Skeletal muscle satellite cell (primary cell): ENCODE measurements around the gene TRIM72.
"Not testable (repeated sequence)": the region's sequence is repeated elsewhere in the genome, so short reads cannot be mapped to it uniquely, and the experiment has no call there.

Experiments
- H3K27me3 ChIP-seq: 2 replicates; pipeline ENCODE4 v1.7.0; 2013; ENCODE audit warnings: low read length; ENCODE audit not compliant: control insufficient read depth, insufficient read depth
- H3K36me3 ChIP-seq: 2 replicates; pipeline ENCODE4 v1.7.0; 2013; ENCODE audit warnings: mild to moderate bottlenecking, control low read depth, low read length; ENCODE audit not compliant: insufficient read depth
- H3K4me1 ChIP-seq: 2 replicates; pipeline ENCODE4 v1.7.0; 2013; ENCODE audit warnings: low read length; ENCODE audit not compliant: control insufficient read depth, insufficient read depth
- H3K4me2 ChIP-seq: 2 replicates; pipeline ENCODE4 v1.7.0; 2013; ENCODE audit warnings: mild to moderate bottlenecking, low read length
- H3K4me3 ChIP-seq: 2 replicates; pipeline ENCODE4 v1.7.0; 2013; ENCODE audit warnings: low read length
- H3K9ac ChIP-seq: 2 replicates; pipeline ENCODE4 v1.7.0; 2013; ENCODE audit warnings: mild to moderate bottlenecking, low read depth, low read length, moderate library complexity
- H3K9me3 ChIP-seq: replicated peaks from 2 replicates; pipeline ENCODE4 v1.7.0; 2013; ENCODE audit warnings: mild to moderate bottlenecking, control low read depth, low read length

The TRIM72 gene

GRCh38 chr16:31268033-31268365 lies 54.1 kb downstream of the TRIM72 start:
- no peak overlapping the region for H3K4me3 ChIP-seq
- H3K4me1 ChIP-seq: no peaks in the 10 kb centered on the region
- H3K27me3 ChIP-seq: peaks cover 11% of the 10 kb centered on the region
- H3K9me3 ChIP-seq: no peaks in the 10 kb centered on the region
- H3K9ac ChIP-seq: no peak overlapping the region
- no peaks in the 10 kb centered on the region for H3K36me3 ChIP-seq
- H3K4me2 ChIP-seq: no peak overlapping the region

GRCh38 chr16:31268891-31269290 lies 55.0 kb downstream of the TRIM72 start:
- no peak overlapping the region for H3K4me2 ChIP-seq
- no peak overlapping the region for H3K4me3 ChIP-seq
- H3K4me1 ChIP-seq: no peaks in the 10 kb centered on the region
- no peaks in the 10 kb centered on the region for H3K9me3 ChIP-seq
- no peaks in the 10 kb centered on the region for H3K36me3 ChIP-seq
- peaks cover 11% of the 10 kb centered on the region for H3K27me3 ChIP-seq
- no peak overlapping the region for H3K9ac ChIP-seq

GRCh38 chr16:31269541-31269940 lies 55.6 kb downstream of the TRIM72 start:
- Histone ChIP-seq H3K9ac (no peak overlapping the region), H3K4me3 (no peak overlapping the region), H3K27me3 (peaks cover 11% of the 10 kb centered on the region), H3K36me3 (no peaks in the 10 kb centered on the region), H3K9me3 (no peaks in the 10 kb centered on the region), H3K4me1 (no peaks in the 10 kb centered on the region), H3K4me2 (no peak overlapping the region)

- H3K4me2 ChIP-seq, H3K4me1 ChIP-seq, H3K9me3 ChIP-seq, H3K4me3 ChIP-seq, H3K9ac ChIP-seq, H3K36me3 ChIP-seq: not testable (repeated sequence)
- H3K27me3 ChIP-seq: peaks cover 11% of the 10 kb centered on the region
Measured at GRCh38 chr16:31269973-31270372, 56.1 kb downstream of the TRIM72 start.

GRCh38 chr16:31270795-31271194 lies 56.9 kb downstream of the TRIM72 start:
- H3K27me3 ChIP-seq: peaks cover 11% of the 10 kb centered on the region

DNA sequence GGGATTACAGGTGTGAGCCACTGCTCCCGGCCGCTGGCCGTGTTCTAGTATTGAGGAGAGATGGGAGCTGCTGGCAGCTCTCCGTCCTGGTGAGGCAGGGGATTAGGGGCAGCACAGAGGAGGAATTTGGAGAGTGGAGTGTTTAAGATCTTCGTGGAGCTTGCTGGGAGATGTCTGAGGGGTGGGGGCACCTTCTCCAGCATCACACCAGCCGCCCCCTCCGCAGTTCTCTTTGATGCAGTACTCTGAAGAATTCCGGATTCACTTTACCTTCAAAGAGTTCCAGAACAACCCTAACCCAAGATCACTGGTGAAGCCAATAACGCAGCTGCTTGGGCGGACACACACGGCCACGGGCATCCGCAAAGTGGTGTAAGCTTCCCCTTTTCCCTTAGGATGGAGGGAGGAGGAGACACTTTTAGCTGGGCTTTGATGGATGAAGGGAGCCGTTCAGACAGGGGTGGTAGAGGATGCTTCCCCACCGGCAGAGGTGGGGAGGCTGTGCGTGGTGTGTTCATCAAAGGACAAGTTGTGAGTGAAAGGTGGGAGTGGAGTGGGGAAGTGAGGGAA lies 57.8 kb downstream of the TRIM72 start:
- H3K9me3 ChIP-seq: no peaks in the 10 kb centered on the region
- H3K4me1 ChIP-seq: no peaks in the 10 kb centered on the region
- H3K9ac ChIP-seq: no peak overlapping the region
- no peak overlapping the region for H3K4me2 ChIP-seq
- no peak overlapping the region for H3K4me3 ChIP-seq
- no peaks in the 10 kb centered on the region for H3K36me3 ChIP-seq
- peaks cover 11% of the 10 kb centered on the region for H3K27me3 ChIP-seq

More at GRCh38 chr16:31270795-31271194, 56.9 kb downstream of the TRIM72 start:
- no peaks in the 10 kb centered on the region for H3K9me3 ChIP-seq
- no peaks in the 10 kb centered on the region for H3K4me1 ChIP-seq
- H3K9ac ChIP-seq: no peak overlapping the region
- H3K4me2 ChIP-seq: no peak overlapping the region
- no peak overlapping the region for H3K4me3 ChIP-seq
- H3K36me3 ChIP-seq: no peaks in the 10 kb centered on the region

GRCh38 chr16:31273187-31273586 lies 59.3 kb downstream of the TRIM72 start:
- H3K4me2 ChIP-seq: no peak overlapping the region
- H3K4me3 ChIP-seq: no peak overlapping the region
- no peak overlapping the region for H3K9ac ChIP-seq
- peaks cover 11% of the 10 kb centered on the region for H3K27me3 ChIP-seq
- H3K36me3 ChIP-seq: no peaks in the 10 kb centered on the region
- no peaks in the 10 kb centered on the region for H3K9me3 ChIP-seq
- H3K4me1 ChIP-seq: no peaks in the 10 kb centered on the region

DNA sequence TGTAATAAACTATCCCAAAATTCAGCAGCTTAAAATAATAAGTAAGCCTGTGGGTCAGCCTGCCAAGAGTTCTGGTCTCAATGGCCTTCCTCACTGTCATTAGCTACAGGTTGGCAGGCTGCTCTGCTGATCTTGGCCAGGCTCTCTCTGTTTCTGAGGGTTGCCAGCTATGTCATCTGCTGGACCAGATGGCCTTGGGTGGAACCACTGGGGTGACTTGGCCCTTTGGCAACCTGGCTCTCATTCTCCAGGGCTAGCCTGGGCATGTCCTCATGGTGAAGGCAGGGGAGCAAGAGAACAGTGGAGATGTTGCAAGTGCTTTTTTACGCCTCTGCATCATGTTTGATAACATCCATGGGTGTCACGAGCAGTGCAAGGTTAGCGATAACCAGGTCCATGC lies 59.8 kb downstream of the TRIM72 start:
- Histone ChIP-seq H3K4me1 (no peaks in the 10 kb centered on the region), H3K9me3 (no peaks in the 10 kb centered on the region), H3K4me3 (no peak overlapping the region), H3K9ac (no peak overlapping the region), H3K27me3 (peaks cover 11% of the 10 kb centered on the region), H3K4me2 (no peak overlapping the region), H3K36me3 (no peaks in the 10 kb centered on the region)

GRCh38 chr16:31274831-31275816 lies 61.2 kb downstream of the TRIM72 start:
- no peaks in the 10 kb centered on the region for H3K9me3 ChIP-seq
- no peak overlapping the region for H3K9ac ChIP-seq
- H3K4me3 ChIP-seq: no peak overlapping the region
- H3K27me3 ChIP-seq: peaks cover 9% of the 10 kb centered on the region
- H3K4me1 ChIP-seq: no peaks in the 10 kb centered on the region
- no peaks in the 10 kb centered on the region for H3K36me3 ChIP-seq
- H3K4me2 ChIP-seq: no peak overlapping the region

- Histone ChIP-seq H3K9me3 (no peaks in the 10 kb centered on the region), H3K4me2 (no peak overlapping the region), H3K4me1 (no peaks in the 10 kb centered on the region), H3K27me3 (peaks cover 5% of the 10 kb centered on the region), H3K4me3 (no peak overlapping the region), H3K36me3 (no peaks in the 10 kb centered on the region), H3K9ac (no peak overlapping the region)
Measured at GRCh38 chr16:31276600-31276999, 62.7 kb downstream of the TRIM72 start.

- Histone ChIP-seq H3K4me2 (no peak overlapping the region), H3K36me3 (no peaks in the 10 kb centered on the region), H3K9me3 (no peaks in the 10 kb centered on the region), H3K4me3 (no peak overlapping the region), H3K27me3 (no peaks in the 10 kb centered on the region), H3K4me1 (no peaks in the 10 kb centered on the region), H3K9ac (no peak overlapping the region)
Measured at GRCh38 chr16:31277659-31278260, 63.8 kb downstream of the TRIM72 start.
